AG09319 (cell line): Measurements from ENCODE around the gene DISP3.

Experiments
- DNase-seq: peaks from one replicate; pipeline ENCODE4 v3.0.0-alpha.2; 2010; ENCODE audit warnings: low read depth; ENCODE audit errors: extremely low read depth
- TF ChIP-seq, protein P1 (sequence below): IDR thresholded peaks from 2 replicates; pipeline ENCODE4 v1.5.1; 2011; ENCODE audit warnings: low read depth, mild to moderate bottlenecking, inconsistent platforms, low read length, moderate library complexity

The DISP3 gene

DNA sequence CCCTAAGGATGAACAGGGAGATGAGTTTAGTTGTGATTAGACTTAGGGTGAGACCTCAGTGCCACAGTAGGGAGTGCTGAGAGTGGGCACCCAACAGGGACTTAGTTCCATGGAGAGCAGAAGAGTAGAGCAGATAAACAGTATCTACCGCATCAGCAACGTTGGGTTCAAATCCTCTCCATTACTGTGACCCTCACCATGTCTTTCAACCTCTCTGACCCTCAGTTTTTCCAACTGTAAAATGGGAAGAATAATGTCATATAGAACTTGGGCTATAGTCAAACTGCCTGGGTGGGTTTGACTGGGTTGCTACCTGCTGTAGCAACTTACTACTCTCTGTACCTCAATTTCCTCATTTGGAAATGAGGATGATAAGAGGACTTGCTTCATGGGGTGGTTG is 6.7 kb upstream of the DISP3 start:
- TF ChIP-seq, protein P1, sequence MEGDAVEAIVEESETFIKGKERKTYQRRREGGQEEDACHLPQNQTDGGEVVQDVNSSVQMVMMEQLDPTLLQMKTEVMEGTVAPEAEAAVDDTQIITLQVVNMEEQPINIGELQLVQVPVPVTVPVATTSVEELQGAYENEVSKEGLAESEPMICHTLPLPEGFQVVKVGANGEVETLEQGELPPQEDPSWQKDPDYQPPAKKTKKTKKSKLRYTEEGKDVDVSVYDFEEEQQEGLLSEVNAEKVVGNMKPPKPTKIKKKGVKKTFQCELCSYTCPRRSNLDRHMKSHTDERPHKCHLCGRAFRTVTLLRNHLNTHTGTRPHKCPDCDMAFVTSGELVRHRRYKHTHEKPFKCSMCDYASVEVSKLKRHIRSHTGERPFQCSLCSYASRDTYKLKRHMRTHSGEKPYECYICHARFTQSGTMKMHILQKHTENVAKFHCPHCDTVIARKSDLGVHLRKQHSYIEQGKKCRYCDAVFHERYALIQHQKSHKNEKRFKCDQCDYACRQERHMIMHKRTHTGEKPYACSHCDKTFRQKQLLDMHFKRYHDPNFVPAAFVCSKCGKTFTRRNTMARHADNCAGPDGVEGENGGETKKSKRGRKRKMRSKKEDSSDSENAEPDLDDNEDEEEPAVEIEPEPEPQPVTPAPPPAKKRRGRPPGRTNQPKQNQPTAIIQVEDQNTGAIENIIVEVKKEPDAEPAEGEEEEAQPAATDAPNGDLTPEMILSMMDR, result no peak
- DNase-seq, result no peak

DNA sequence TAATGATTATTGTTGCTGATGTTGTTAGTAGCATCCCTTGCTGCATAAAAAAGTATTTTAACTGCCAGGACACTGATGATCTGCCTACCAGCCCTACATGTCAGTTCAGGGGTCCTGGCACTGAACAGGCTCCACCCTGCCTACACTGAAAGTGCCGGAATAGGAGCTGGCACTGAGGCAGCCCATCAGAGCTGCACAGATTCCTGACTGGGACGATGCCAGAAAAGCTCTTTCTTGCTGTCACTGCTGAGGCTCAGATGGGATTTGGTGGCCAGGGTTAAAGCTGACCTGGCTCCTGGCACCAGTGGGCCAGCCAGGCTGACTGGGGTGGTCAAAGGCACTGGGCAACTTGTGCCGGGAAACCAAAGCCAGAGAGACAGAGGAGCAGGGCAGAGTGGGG is 6.2 kb upstream of the DISP3 start:
- TF ChIP-seq, protein P1, result no peak
- no peak for DNase-seq

DNA sequence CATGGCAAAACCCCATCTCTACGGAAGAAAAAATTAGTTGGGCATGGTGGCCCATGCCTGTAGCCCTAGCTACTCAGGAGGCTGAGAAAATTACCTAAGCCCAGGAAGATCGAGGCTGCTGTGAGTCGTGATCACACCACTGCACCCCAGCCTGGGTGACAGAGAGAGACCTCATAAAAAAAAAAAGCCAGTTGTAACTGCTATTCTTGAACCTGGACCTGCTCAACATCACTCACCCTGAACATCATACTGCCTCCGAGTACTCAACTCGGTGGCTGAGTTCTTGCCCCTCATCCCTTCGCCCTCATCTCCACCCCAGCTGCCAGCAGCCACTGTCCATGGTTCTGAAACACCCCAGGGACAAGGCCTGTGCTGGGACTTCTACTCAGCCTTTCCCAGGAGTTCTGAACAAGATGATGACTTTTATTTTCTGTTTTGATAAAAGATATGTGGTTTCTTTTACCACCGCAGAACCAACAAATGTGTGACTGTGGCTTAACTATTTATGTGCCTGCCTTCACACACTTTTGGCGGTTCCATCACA is 5.4 kb upstream of the DISP3 start:
- TF ChIP-seq, protein P1, result no peak
- DNase-seq, result no peak

DNA sequence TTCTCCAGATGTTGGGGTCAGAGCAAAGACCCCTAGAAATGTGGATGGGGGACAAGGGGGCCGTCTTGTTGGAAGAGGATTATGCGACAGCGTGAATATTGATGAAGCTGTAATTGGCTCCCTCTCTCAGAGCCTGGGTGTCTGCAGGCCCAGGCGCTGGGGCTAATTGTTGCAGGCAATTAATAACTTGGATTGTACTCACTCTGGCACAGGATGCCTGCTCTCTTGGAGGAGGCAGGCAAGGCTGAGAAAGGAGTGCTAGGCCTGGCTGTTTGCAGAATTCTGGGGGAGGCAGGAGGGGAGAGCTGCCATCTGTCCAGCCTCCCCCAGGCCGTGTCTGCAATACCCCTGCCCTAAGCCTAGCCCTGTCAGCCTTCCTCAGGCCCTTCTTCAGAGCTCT is 4.1 kb upstream of the DISP3 start:
- TF ChIP-seq, protein P1, result no peak
- DNase-seq, result no peak

DNA sequence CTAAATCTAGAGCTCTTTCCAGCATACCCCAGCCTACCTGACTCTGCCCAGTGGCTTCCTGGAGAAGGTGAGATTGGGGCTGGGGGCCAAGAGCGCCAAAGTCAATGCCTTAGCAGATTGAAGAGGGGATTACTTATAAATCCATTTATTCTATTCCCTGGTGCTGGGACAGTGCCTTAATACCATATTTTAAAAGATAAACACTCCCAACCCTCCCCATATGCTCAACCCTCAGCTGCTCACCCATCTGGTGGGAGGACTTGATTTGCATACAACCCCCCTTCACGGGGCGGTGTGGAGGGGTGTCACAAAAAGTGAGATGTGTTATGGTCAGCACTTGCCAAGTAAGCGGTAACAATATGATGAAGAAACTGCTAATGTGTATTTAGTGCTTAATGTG is 3.2 kb upstream of the DISP3 start:
- DNase-seq, result no peak
- TF ChIP-seq, protein P1, result no peak

DNA sequence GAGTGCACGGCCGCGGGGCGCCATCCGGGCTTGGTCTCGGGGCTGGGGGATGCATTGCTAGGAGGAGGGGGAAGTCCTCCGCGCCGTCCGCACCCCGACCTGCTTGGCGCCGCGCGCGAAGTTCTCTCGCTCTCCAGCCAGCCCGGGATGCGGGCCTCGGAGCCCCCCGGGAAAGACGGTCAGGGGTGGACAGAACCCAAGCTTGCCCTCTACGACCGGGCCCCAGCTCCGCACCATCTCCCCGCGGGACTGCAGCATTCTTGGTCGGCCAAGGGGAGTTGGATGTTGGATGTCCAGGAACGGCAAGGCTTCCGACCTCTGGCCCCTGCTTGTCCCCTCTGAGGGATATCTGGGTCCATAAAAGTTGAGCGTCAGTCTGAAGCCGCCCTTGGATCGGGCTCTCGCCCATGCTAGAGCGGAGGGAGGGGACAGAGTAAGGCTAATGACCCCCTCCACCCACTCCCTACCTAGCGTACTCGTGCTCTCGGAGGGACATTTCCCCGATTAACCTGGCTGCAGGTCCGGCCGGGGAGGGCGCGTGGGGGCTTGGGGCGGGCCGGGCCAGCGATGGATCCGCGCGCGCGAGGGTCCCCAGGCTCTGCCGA is 522 bp downstream of the DISP3 start:
- TF ChIP-seq, protein P1, result no peak

DNA sequence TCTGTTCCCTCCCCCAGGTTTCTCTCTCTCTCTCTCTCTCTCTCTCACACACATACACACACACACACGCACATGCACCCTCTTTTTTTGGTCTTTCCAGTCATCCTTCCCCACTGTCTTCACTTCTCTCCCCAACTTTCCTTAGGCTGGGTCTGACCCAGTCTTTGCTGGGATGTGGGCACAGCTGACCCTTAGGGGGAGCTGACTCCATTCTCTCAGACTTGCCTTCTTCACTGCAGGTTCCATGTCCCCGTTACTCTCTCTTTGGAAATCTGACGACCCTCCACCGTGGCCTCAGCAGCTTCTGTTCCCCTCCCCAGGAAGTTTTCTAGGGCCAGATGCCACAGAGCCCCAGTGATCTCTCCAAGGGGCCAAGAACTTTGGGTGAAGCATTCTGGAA is 2.1 kb downstream of the DISP3 start:
- TF ChIP-seq, protein P1, result no peak
- DNase-seq, result no peak

More for the DNA sequence above, 522 bp downstream of the DISP3 start:
- DNase-seq, result no peak
